NCI-H187 (cell line): Measurements from ENCODE around the gene CD52.

Experiments used
- DNase-seq, 2 experiments: peaks; one replicate each; lab custom pipeline; 2025; lab: John Stamatoyannopoulos, UW

The CD52 gene

GRCh38 chr1:26317612-26318337 is at the start of gene CD52:
TSS of gene CD52 (plus strand) at chr1:26317958. CDS start at chr1:26318018, 60 bp downstream.
- no peak for DNase-seq

- DNase-seq: no peak
Measured at GRCh38 chr1:26268290-26269197, 49.2 kb upstream of the CD52 start.

GRCh38 chr1:26269198-26269550 is 48.6 kb upstream of the CD52 start:
- no peak for DNase-seq

GRCh38 chr1:26274801-26275425 is 42.8 kb upstream of the CD52 start:
- DNase-seq: no peak

- DNase-seq: peak in 1 of 2 experiments; percentile 29
Measured at GRCh38 chr1:26275580-26276431, 42.0 kb upstream of the CD52 start.

- no peak for DNase-seq
Measured at GRCh38 chr1:26276432-26276838, 41.3 kb upstream of the CD52 start.

- no peak for DNase-seq
Measured at GRCh38 chr1:26277261-26277661, 40.5 kb upstream of the CD52 start.

GRCh38 chr1:26277719-26278118 is 40.0 kb upstream of the CD52 start:
- DNase-seq: no peak

GRCh38 chr1:26278303-26278702 is 39.5 kb upstream of the CD52 start:
- DNase-seq: no peak

GRCh38 chr1:26278724-26279455 is 38.9 kb upstream of the CD52 start:
- no peak for DNase-seq

GRCh38 chr1:26279456-26280332 is 38.1 kb upstream of the CD52 start, which contains the start of gene SH3BGRL3:
TSS of gene SH3BGRL3 (plus strand) at chr1:26280086. CDS start at chr1:26280156, 70 bp downstream.
- peak; percentile 34 to 62 for DNase-seq

GRCh38 chr1:26280333-26281042 is 37.3 kb upstream of the CD52 start:
- no peak for DNase-seq

GRCh38 chr1:26281091-26281958 is 36.4 kb upstream of the CD52 start:
- no peak for DNase-seq

GRCh38 chr1:26281971-26282370 is 35.8 kb upstream of the CD52 start:
- DNase-seq: no peak

- no peak for DNase-seq
Measured at GRCh38 chr1:26282401-26282918, 35.3 kb upstream of the CD52 start.

- no peak for DNase-seq
Measured at GRCh38 chr1:26283279-26283853, 34.4 kb upstream of the CD52 start.

- no peak for DNase-seq
Measured at GRCh38 chr1:26283871-26284596, 33.7 kb upstream of the CD52 start.
